A204.1 (cell line): ENCODE data around the gene CSN3.

Experiments
- FAIRE-seq: peaks from 2 replicates; lab custom pipeline; 2012; peaks lifted over from hg19 to GRCh38; lab: Jason Lieb, UNC

CSN3 gene

DNA sequence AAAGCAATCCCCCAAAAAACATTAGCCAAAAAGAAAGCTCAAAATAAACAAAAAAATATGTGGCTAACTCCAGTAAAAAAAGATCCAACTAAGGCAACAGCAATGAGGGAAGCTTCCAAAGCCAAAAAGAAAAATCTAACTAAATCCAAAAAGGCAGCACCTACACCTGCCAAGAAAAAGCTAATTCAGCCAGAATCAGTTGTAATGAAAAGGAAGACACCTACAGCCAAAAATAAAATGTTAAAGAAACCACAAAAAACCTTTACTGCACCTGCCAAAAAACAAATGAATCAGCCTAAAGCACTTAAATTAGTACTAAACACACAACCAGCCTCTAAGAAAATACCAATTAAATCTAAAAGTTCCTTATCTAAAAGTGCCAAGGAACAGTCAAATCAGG, 55.2 kb downstream of the CSN3 start:
- FAIRE-seq, result no peak

GRCh38 chr4:70298051-70298450, 55.7 kb downstream of the CSN3 start:
- FAIRE-seq, result no peak

DNA sequence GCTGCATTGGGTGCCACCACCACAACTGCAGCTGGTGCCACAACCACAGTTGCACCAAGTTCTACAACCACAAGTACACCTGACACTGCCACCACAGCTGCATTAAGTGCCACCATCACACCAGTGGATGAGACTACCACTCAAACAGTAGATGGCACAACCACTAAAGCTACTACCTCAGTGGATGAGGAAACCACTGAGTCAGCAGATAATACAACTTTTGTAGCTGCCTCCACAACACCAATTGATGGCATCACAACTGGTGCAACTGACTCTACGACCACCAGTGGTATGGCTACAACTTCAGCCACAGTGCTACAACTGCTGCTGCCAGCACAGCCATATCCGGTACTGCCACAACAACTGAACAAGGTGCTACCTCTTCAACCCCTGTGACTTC, 57.2 kb downstream of the CSN3 start:
- FAIRE-seq, result no peak

DNA sequence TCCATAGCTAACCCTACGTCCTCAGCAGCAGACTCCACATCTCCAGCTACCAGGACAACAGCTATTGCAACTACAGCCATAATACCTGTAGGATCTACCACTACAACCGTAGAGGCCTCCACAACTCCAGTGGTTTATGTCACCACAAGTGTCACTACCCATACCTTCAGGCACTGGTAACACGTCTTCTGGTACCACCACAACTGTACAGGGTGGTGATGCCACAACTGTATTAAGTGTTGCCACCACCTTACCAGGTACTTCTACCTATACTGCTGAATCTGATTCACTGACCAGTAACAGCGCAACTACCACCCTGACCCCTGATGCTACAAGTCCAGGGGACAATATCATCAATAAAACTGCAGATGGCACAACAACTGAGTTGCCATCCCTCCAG, 57.8 kb downstream of the CSN3 start:
- no peak for FAIRE-seq
